Kidney tubule cell (primary cell): ENCODE data around the gene ARPC5.
"Not testable (repeated sequence)": the region's sequence is repeated elsewhere in the genome, so short reads cannot be mapped to it uniquely, and the experiment has no call there.

ENCODE experiments used
- DNase-seq: peaks from one replicate; pipeline ENCODE4 v3.0.0-alpha.2; 2018; ENCODE audit warnings: low spot score

Gene ARPC5

GRCh38 chr1:183635606-183636333 is at the start of gene ARPC5:
TSS of gene ARPC5 (minus strand) at chr1:183635783. CDS start at chr1:183635659, 124 bp downstream.
- peak; percentile 99 for DNase-seq

GRCh38 chr1:183685112-183685713 is 49.6 kb upstream of the ARPC5 start:
- DNase-seq, result peak; percentile 62

GRCh38 chr1:183679363-183679762 is 43.8 kb upstream of the ARPC5 start:
- not testable (repeated sequence) for DNase-seq

- no peak for DNase-seq
Observed at GRCh38 chr1:183678819-183679218, 43.2 kb upstream of the ARPC5 start.

DNA sequence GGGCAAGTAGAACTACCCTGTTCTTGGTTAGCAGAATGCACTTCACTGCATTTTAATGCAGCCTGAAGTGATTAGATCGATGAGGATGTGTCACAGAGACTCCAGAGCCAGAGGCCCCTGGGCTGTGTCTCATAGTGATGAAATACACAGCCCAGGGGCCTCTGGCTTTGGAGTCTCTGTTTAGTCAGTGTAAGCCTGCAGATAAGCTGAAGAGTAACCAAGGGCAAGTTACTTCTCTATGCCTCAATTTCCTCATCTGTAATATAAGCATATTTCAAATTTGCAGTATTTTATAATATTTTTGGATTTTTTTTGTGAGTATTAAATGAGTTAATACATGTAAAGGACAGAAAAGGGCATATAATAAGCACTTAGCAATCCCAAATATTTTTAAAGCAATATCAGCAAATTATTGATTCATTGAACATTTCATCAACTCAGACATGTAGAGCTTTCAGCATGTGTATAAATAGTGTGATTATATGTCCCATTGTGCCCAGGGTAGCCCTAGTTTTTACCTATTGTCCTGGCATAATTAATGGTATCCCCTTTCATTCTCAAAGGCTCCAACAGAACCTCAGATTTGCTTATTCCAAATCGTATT is 41.1 kb upstream of the ARPC5 start:
- peak; percentile 15 for DNase-seq

DNA sequence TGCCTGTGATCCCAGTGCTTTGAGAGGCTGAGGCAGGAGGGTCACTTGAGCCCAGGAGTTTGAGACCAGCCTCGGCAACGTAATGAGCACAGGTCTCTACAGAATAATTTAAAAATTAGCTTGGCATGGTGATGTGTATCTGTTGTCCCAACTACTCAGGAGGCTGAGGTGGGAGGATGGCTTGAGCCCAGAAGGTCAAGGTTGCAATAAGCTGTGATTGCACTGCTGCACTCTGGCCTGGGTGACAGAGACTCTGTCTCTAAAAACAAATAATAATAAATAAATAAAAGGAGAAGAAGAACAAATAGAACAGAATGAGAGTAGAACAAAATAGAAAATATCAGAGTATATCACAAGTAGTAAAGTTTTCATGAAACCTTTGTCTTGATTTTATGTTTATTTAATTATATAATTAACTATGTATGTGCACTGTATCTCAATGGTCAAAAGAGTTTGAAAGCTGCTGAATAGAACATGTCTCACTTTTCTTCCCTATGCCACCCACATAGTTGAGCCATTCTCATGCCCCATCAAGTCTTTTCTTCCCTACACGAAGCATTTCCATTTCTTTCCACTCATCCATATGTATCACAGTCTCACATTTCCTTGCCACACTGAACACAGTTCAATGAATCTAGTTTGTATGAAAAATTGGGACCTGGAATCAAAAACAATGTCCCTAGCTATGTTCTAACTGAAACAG is 40.5 kb upstream of the ARPC5 start:
- no peak for DNase-seq

- DNase-seq, result no peak
Observed at GRCh38 chr1:183675381-183675780, 39.8 kb upstream of the ARPC5 start.

DNA sequence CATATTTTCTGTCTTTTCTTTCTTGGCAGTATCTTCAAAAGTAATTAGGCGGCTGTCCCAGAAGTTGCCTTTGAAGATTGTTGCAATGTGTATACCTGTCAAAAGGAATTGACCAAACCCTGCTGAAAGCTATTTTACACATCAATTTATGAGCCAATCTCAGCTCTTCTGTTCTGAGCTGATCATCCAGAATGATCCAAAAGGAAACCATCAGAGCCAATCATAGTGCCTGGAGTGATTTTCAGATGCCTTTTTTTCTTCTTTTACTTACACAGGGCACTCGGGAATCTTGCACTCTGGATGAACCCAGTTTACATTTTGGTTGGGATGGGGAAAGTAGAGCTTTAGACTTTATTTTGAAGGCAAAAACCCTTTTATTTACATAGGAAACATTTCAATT is 39.3 kb upstream of the ARPC5 start:
- no peak for DNase-seq

- no peak for DNase-seq
Observed at GRCh38 chr1:183674339-183674738, 38.8 kb upstream of the ARPC5 start.

DNA sequence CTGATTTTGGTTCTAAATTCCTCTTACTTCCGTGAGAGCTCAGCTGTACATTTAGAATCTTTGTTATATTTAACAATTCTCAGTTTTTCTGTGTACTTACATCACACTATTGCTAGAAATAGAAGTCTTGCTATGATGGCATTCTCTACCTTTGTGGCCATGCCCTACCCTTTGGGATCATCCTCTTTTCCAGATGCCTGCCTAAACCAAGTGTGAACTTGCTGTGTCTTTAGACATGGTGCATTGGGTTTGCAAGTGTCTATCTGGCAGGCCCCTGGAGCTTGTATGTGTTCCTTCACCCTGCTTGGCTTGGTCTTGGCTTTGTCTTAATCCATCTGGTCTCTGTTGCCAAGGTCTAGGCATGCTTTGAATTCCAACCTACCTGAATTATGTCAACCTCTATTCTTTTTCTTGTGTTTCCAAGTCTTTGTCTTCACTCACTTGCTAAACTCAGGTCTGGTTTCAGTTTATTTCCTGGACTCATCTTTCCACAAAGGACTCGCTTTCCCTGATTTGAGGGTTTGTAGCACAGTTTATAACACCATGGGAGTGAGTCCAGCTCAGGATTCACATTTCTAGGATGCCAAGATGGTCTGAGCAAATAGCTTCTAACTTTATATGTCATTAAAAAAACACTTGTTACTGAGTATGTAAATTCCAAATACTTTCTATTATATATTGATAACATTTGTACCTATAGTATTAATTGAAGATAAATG is 38.2 kb upstream of the ARPC5 start:
- no peak for DNase-seq

DNA sequence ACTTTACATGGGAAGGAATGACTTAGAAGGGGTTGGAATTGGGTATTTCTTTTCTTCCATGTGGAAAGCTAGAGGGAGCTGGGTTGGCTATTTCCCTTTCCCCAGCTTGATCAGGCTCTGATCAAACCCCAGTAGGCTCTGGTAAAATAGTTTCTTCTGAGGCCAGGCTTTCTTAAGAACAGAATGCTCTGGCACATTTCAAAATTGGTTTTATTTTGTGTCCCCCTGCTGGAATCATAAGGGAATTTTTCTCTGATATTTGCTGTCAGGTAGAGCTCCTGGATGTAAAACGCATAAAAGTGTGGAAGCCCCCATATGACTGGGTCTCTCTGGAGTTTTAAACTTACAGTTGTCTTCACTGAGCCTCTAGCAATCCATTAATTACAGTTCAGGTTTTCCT is 34.6 kb upstream of the ARPC5 start:
- DNase-seq, result no peak

GRCh38 chr1:183656355-183656754 is 20.8 kb upstream of the ARPC5 start:
- DNase-seq, result no peak

DNA sequence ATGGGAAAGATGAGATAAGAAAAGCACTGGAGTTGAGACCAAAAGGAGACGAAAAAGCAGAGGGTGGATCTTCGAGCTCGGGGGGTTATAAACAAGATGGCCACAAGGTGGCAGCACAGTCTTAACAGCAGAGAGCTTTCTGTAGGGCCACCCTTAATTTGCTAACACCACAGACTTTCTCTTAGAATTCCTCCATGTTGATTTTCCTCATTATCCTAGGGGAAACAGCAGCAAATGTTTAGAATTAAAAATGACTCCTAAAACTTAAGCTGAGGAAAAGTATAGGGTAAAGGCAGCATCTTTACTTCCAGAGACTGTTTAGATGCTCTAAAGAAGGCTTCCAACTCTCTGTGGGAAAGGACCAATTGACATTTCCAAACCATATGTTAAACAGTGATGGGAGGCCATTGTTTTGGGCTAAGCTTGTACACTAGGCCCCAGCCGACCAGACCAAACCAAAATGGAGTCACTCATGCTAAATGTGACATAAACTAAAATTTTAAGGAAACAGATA is 20.0 kb upstream of the ARPC5 start:
- DNase-seq, result peak; percentile 79

GRCh38 chr1:183654706-183655105 is 19.1 kb upstream of the ARPC5 start:
- peak; percentile 30 for DNase-seq

DNA sequence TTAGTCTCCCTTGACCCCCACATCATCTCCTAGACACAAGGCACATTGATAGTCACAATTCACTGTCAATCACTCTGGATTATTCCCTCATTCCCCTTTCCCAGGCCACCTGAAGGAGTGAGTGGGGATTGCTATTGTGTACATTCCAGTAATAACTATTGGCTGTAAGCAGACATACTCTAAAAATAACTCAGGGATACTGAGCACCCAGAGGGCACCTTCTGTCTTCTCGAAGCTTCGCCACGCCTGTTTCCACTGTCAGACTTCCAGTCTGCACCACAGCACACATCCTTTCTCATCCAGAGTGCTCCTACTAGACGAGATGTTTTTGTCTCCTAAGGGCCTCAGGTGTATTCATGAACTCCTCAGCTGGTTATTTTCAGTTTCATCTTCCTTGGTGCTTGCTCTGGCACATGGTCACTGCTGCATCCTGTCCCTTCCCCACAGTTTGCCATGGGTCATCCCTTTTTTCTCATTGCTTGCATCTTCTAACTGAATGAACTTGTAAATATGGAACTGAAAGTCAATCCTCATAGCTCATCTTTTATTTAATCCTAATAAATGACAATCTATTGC is 18.4 kb upstream of the ARPC5 start:
- no peak for DNase-seq

DNA sequence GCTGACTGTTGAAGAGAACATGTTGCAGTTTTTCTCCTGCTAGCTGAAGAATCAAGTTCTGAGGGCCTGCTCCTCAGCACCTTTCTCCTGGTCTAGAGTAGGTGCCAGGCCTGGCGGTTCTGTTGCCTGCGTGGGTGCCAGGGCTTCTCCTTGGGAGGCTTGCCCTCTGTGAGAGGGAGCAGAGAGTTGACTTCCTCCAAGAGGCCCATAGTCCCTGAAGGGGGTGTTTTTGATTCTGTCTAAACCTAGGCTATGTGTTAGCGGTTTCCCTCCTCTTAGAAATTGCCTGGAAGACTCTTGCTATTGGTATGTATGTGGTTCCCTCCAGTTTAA is 17.8 kb upstream of the ARPC5 start:
- no peak for DNase-seq

DNA sequence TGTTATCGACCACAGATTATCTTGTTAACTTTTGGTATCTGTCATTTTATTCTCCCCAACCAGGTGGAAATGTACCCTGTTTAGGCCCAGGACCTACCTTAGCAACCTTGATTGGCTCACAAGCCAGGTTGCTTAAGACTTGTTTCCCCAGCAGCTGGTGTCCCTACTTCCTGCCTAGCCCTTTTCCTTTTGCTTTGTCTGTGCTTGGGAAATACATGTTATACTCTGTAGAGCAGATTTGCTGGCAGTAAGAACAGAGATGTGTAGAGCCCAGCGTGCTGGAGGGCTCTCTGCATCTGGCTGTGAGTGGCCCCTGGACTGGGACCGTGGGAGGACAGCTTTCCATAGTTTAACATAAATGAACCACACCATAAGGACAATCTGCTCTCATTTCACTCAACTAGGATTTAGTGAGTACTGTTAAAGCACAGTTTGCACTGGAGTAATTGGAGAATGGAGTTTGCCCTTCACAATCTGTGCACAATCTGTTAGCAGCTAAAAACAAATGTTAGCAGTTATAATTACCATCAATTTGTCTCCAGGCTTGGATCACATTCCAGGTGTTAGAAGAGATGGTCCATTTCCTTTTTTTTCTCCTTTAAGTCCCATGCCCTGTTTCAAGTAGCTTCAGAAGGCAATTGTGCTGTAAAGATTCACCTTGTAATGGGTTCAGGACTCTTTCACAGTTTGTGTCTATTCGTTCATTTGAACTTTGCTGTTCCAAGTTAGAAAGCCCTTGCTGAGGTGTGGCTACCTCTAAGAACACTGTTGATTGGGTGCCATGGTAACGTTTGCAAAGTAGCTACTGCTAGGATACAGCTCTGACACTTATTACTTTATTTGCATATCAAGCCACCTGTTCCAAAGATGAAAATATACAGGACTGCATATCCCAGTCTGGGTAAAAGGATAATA is 17.2 kb upstream of the ARPC5 start, which contains the start of gene APOBEC4:
TSS of gene APOBEC4 (minus strand) at position 770 of the 915 bp plus-strand sequence. CDS start 4,535 bp downstream, outside the sequence.
- DNase-seq, result no peak

DNA sequence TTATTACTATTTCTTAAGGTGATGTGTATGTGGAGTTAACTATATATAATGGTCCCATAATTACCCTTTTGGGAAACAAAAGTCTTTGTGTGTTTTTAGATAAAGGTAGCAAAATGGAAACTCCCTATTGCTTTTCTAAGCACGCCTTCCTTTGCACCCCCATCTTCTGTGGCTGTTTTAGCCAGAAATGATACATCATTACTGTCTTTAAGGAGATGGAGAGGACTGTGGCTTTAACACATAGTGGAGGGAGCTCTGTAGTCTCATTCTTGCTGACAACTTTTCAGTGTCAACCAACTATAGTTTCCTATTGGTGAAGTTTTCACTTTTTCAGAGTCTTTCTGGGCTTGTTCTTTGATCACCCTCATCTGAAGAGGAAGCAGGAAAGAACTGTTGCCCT is 16.5 kb upstream of the ARPC5 start:
- DNase-seq, result no peak

DNA sequence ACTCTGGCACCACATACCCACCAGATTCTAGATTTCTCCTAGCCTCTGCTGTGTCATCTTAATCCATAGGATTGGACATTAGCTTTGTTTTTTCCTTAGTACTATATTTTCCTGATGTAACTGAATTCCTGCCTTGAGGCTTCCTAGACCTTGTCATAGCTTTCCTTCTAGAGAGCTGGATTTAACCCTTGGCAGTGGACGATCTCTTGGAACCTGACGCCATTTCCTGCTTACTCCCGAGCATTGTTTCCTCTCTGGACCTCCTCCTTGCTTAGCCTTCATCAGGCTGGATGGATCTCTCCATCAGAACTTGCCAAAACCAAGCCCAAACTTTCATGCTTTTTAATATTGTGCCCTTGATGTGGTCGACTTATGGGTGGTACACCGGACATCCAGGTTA is 16.0 kb upstream of the ARPC5 start:
- no peak for DNase-seq

GRCh38 chr1:183648042-183648441 is 12.5 kb upstream of the ARPC5 start:
- no peak for DNase-seq
